HG02588 (cell line): ENCODE data around the gene PECR.

ENCODE experiments used
- ATAC-seq: cut with Tn5 transposase; IDR thresholded peaks from one replicate; pipeline ENCODE4 v1.9.1; 2021; ENCODE audit warnings: mild to moderate bottlenecking, moderate library complexity; ENCODE audit not compliant: unreplicated experiment

The PECR gene

GRCh38 chr2:216072473-216072872, 9.1 kb downstream of the PECR start:
- no peak for ATAC-seq

GRCh38 chr2:216071111-216071851, 10.3 kb downstream of the PECR start:
- ATAC-seq: no peak

GRCh38 chr2:216070195-216070594, 11.4 kb downstream of the PECR start:
- no peak for ATAC-seq

- ATAC-seq: no peak
Observed at GRCh38 chr2:216069028-216069427, 12.6 kb downstream of the PECR start.

GRCh38 chr2:216066230-216066629, 15.4 kb downstream of the PECR start:
- ATAC-seq: no peak

GRCh38 chr2:216064665-216065064, 16.9 kb downstream of the PECR start:
- ATAC-seq: no peak

- no peak for ATAC-seq
Observed at GRCh38 chr2:216064014-216064630, 17.5 kb downstream of the PECR start.

GRCh38 chr2:216059233-216059834, 22.3 kb downstream of the PECR start:
- ATAC-seq: no peak

GRCh38 chr2:216057688-216058193, 23.9 kb downstream of the PECR start:
- ATAC-seq: peak; percentile 85

- ATAC-seq: peak; percentile 39
Observed at GRCh38 chr2:216056739-216057138, 24.9 kb downstream of the PECR start.

- no peak for ATAC-seq
Observed at GRCh38 chr2:216055680-216056079, 25.9 kb downstream of the PECR start.

GRCh38 chr2:216052420-216052819, 29.2 kb downstream of the PECR start:
- ATAC-seq: no peak

- no peak for ATAC-seq
Observed at GRCh38 chr2:216051350-216051749, 30.3 kb downstream of the PECR start.

- ATAC-seq: no peak
Observed at GRCh38 chr2:216049452-216049851, 32.2 kb downstream of the PECR start.

GRCh38 chr2:216047397-216047796, 34.2 kb downstream of the PECR start:
- no peak for ATAC-seq

- ATAC-seq: peak; percentile 96
Observed at GRCh38 chr2:216044883-216045486, 36.6 kb downstream of the PECR start.

- no peak for ATAC-seq
Observed at GRCh38 chr2:216043949-216044348, 37.7 kb downstream of the PECR start.

GRCh38 chr2:216041438-216041837, 40.2 kb downstream of the PECR start:
- ATAC-seq: no peak

GRCh38 chr2:216039918-216040317, 41.7 kb downstream of the PECR start:
- ATAC-seq: no peak

GRCh38 chr2:216034065-216034464, 47.5 kb downstream of the PECR start:
- peak; percentile 34 for ATAC-seq

GRCh38 chr2:216033403-216033802, 48.2 kb downstream of the PECR start:
- peak; percentile 33 for ATAC-seq
